ENCODE measurements around the gene SPRN.
"Not testable (repeated sequence)": the region's sequence is repeated elsewhere in the genome, so short reads cannot be mapped to it uniquely, and the experiment has no call there.

The SPRN gene, protein sequence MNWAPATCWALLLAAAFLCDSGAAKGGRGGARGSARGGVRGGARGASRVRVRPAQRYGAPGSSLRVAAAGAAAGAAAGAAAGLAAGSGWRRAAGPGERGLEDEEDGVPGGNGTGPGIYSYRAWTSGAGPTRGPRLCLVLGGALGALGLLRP

DNA sequence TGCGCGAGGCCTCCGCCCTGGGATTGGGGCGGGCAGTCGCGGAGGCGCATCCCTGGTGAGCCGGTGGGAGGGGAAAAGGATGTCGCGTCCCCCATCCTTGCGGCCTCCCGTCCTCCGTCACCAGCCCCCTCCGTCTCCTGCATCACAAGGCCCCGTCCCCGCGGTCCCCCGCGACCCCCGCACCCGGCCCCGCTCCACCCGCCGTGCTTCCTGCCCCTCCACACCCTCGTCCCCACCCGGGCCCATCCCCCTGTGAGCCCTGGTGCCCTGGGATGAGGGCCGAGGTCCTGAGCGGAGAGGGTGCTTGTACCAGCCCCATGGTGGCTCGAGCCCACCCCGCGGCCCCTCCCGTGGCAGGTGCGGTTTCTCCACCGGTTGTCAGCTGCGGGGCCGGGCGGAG, at the start of gene SPRN:
TSS of gene SPRN (minus strand) at position 25 of the 400 bp plus-strand sequence. CDS start 944 bp downstream, outside the sequence.
- not testable (repeated sequence) for DNase-seq

GRCh38 chr10:133474027-133474426, 49.6 kb upstream of the SPRN start:
- DNase-seq = no peak

GRCh38 chr10:133473270-133473669, 48.8 kb upstream of the SPRN start:
- no peak for DNase-seq

GRCh38 chr10:133471300-133472109, 47.1 kb upstream of the SPRN start:
- no peak for DNase-seq

GRCh38 chr10:133469205-133469604, 44.8 kb upstream of the SPRN start:
- not testable (repeated sequence) for DNase-seq

- DNase-seq = no peak
These were observed 43.0 kb upstream of the SPRN start for GRCh38 chr10:133467286-133467911.

DNA sequence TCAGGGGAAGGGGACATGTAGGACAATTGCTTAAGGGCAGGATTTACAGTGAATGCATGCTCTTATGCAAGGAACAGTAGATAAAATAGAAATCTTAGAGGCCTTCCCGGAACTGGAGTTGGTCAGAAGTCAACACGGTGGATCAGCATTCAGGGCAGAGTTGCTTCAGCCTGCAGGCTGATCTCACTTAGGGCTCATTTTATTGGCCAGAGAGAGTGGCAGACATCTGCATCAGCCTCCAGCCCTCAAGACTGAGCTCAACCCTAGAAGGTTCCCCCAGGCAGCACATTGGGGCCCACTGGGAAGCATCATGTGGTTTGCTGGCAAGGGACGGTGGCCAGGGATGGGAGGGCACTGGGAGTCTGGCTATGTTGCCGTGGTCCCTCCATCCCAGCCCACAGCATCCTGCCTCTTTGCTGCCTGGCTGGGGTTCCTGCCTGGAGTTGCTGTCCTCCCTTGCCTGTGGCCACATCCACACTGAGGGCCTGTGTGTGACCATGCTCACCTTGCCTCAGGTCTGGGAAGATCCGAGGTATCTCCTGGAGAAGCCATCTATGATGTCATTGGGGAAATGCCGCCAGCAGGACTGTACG, 42.4 kb upstream of the SPRN start:
- DNase-seq = no peak

GRCh38 chr10:133465950-133466474, 41.6 kb upstream of the SPRN start:
- no peak for DNase-seq

DNA sequence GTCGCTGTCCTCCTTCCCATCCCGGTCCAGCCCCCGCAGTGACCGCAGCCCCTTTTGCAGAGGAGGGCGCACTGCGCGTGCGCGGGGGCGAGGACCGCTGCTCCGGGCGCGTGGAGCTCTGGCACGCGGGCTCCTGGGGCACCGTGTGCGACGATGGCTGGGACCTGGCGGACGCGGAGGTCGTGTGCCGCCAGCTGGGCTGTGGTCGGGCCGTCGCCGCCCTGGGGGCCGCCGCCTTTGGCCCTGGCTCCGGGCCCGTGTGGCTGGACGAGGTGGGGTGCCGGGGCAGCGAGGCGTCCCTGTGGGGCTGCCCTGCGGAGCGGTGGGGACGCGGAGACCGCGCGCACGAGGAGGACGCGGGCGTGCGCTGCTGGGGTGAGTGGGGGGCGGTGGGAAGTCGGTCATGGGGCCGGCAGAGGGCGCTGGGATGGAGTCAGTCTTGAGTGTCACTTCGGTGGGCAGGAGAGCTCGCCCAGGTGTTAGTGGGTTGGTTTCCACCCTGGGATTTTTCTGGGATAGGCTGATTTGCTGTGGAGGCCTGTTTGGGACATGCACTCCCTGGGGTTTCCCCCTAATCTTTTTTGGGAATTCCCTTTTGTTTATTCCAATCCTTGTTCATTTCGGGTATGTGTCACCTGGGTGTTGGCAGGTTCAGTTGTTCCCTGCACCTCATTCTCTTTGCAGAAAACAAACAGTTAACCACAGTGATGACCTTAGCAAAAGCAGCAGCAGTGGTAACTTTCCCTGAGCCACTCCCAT, 40.9 kb upstream of the SPRN start:
- DNase-seq = no peak

GRCh38 chr10:133464582-133465031, 40.2 kb upstream of the SPRN start:
- DNase-seq = no peak

GRCh38 chr10:133462512-133463305, 38.3 kb upstream of the SPRN start:
- DNase-seq = no peak

- DNase-seq = no peak
These were observed 37.4 kb upstream of the SPRN start for GRCh38 chr10:133461841-133462240.

- no peak for DNase-seq
These were observed 36.6 kb upstream of the SPRN start for GRCh38 chr10:133461027-133461426.

DNA sequence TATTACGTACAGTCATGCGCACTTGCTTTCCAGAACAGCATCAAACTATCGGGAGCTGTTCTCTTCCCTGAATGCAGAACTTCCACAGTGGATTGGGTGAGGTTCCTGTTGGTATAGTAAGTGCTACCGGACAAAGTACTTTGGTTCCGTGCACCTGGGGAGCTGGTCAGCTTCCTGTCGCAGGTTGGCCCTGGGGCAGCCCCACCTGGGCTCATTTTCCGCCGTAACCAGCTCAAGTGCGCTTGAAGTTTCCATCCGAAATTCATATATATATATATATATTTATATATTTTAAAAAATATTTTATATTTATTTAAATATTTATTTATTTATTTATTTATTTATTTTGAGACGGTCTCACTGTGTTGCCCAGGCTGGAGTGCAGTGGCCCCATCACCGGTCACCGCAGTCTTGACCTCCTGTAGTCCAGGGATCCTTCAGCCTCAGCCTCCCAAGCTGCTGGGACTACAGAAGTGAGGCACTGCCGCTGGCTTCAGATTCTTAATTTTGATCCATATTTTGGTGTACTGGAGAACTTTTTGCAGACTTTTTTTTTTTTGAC, 35.9 kb upstream of the SPRN start:
- no peak for DNase-seq

DNA sequence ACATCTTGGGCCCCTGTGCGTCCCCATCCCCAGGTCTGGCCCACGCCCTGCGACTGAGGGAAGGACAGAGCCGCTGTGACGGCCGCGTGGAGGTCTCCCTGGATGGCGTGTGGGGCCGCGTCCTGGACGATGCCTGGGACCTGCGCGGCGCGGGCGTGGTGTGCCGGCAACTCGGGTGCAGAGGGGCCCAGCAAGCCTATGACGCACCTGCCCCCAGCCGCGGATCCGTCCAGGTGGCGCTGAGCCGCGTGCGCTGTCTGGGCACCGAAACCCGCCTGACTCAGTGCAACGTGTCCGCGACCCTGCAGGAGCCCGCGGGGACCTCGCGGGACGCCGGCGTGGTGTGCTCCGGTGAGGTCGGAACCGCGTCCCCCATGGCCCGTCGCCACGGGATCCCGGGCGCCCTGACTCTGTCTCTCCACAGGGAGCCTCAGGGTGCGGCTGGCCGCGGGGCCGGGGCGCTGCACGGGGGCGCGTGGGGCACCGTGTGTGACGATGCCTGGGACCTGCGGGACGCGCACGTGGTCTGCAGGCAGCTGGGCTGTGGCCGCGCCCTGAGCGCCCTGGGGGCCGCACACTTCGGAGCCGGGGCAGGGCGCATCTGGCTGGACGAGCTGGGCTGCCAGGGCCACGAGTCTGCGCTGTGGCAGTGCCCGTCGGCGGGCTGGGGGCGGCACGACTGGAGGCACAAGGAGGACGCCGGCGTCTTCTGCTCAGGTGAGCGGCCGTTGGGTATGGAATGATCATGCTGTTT, 35.2 kb upstream of the SPRN start:
- DNase-seq = no peak

GRCh38 chr10:133458710-133459453, 34.5 kb upstream of the SPRN start:
- no peak for DNase-seq

- no peak for DNase-seq
These were observed 33.7 kb upstream of the SPRN start for GRCh38 chr10:133458021-133458709.

GRCh38 chr10:133457100-133457841, 32.8 kb upstream of the SPRN start:
- no peak for DNase-seq

All from DMS153 (cell line).